Liver (tissue), 9 donors: Measurements from ENCODE around the gene CHRNB2. TPM values are rescaled to one million over a fixed set of nuclear protein-coding genes. Genes with fewer than 3 reads are reported as not detected.

Experiments used
- DNase-seq: peaks from one replicate; pipeline ENCODE4 v3.0.0-alpha.2; 2017; ENCODE audit warnings: low spot score
- H3K27ac ChIP-seq, 2 donors: one replicate each; pipeline ENCODE4 v1.7.0; 2013; ENCODE audit warnings: inconsistent platforms in 2 of 2, low read length in 2 of 2, control low read depth in 1 of 2, low read depth in 1 of 2, mild to moderate bottlenecking in 1 of 2
- H3K27me3 ChIP-seq, 4 donors: one replicate each; pipeline versions ENCODE4 v1.6.1 to v1.7.0; 2013; ENCODE audit warnings: low read length in 3 of 4, inconsistent platforms in 1 of 4, mild to moderate bottlenecking in 1 of 4, moderate library complexity in 1 of 4; ENCODE audit not compliant: control insufficient read depth in 4 of 4, insufficient read depth in 4 of 4
- H3K36me3 ChIP-seq, 4 donors: one replicate each; pipeline versions ENCODE4 v1.6.1 to v1.7.0; 2013; ENCODE audit warnings: low read length in 3 of 4, mild to moderate bottlenecking in 3 of 4, low read depth in 1 of 4, moderate library complexity in 1 of 4; ENCODE audit not compliant: control insufficient read depth in 4 of 4, insufficient read depth in 3 of 4
- H3K4me1 ChIP-seq, 4 donors: one replicate each; pipeline versions ENCODE4 v1.6.1 to v1.7.0; 2013; ENCODE audit warnings: low read length in 3 of 4, mild to moderate bottlenecking in 3 of 4, moderate library complexity in 1 of 4; ENCODE audit not compliant: control insufficient read depth in 4 of 4, insufficient read depth in 4 of 4
- H3K4me3 ChIP-seq, 3 donors: one replicate each; pipeline versions ENCODE4 v1.6.1 to v1.7.0; 2013; ENCODE audit warnings: low read length in 3 of 3, control low read depth in 1 of 3, low read depth in 1 of 3, mild to moderate bottlenecking in 1 of 3
- H3K9ac ChIP-seq, 2 donors: one replicate each; pipeline ENCODE4 v1.7.0; 2013; ENCODE audit warnings: low read length in 2 of 2, mild to moderate bottlenecking in 2 of 2, moderate library complexity in 2 of 2, control low read depth in 1 of 2, low read depth in 1 of 2
- H3K9me3 ChIP-seq, 4 donors: one replicate each; pipeline versions ENCODE4 v1.6.1 to v1.7.0; 2013; ENCODE audit warnings: low read length in 3 of 4; ENCODE audit not compliant: control insufficient read depth in 4 of 4
- EGR1 ChIP-seq, 2 donors: IDR thresholded peaks; 2 replicates each; pipeline ENCODE4 v1.6.1; 2016 to 2018; ENCODE audit warnings: antibody characterized with exemption in 2 of 2, low read depth in 2 of 2
- FOXA1 ChIP-seq: IDR thresholded peaks from 2 replicates; pipeline ENCODE4 v1.6.1; 2016; ENCODE audit warnings: antibody characterized with exemption
- FOXA2 ChIP-seq: IDR thresholded peaks from 2 replicates; pipeline ENCODE4 v1.6.1; 2016; ENCODE audit warnings: antibody characterized with exemption
- GABPA ChIP-seq, 2 donors: IDR thresholded peaks in 1 of 2; conservative IDR thresholded peaks in 1 of 2; 2 replicates each; pipeline ENCODE4 v1.6.1; 2016; ENCODE audit warnings: antibody characterized with exemption in 2 of 2, mild to moderate bottlenecking in 1 of 2, moderate library complexity in 1 of 2
- HNF4A ChIP-seq, 2 donors: conservative IDR thresholded peaks; 2 replicates each; pipeline ENCODE4 v1.6.1; 2016; ENCODE audit warnings: antibody characterized with exemption in 2 of 2, mild to moderate bottlenecking in 2 of 2
- HNF4G ChIP-seq: IDR thresholded peaks from 2 replicates; pipeline ENCODE4 v1.6.1; 2016; ENCODE audit warnings: antibody characterized with exemption
- JUND ChIP-seq, 2 donors: IDR thresholded peaks; 2 replicates each; pipeline ENCODE4 v1.6.1; 2016; ENCODE audit warnings: antibody characterized with exemption in 2 of 2
- NR2F2 ChIP-seq: IDR thresholded peaks from 2 replicates; pipeline ENCODE4 v1.6.1; 2016; ENCODE audit warnings: antibody characterized with exemption
- RAD21 ChIP-seq, 2 donors: IDR thresholded peaks; 2 replicates each; pipeline ENCODE4 v1.6.1; 2016; ENCODE audit warnings: antibody characterized with exemption in 2 of 2, mild to moderate bottlenecking in 2 of 2
- RXRA ChIP-seq, 2 donors: IDR thresholded peaks; 2 replicates each; pipeline ENCODE4 v1.6.1; 2017 to 2018; ENCODE audit warnings: antibody characterized with exemption in 2 of 2, mild to moderate bottlenecking in 1 of 2
- SP1 ChIP-seq: IDR thresholded peaks from 2 replicates; pipeline ENCODE4 v1.6.1; 2018; ENCODE audit warnings: antibody characterized with exemption, mild to moderate bottlenecking
- TAF1 ChIP-seq: conservative IDR thresholded peaks from 2 replicates; pipeline ENCODE4 v1.6.1; 2016; ENCODE audit warnings: antibody characterized with exemption, mild to moderate bottlenecking
- YY1 ChIP-seq: IDR thresholded peaks from 2 replicates; pipeline ENCODE4 v1.6.1; 2016; ENCODE audit warnings: antibody characterized with exemption, mild to moderate bottlenecking
- WGBS: extraction: QIAGEN DNeasy Blood & Tissue Kit; methylation state at CpG from one replicate; pipeline ENCODE4 v1.1.7; 2013; 5-methylcytosine and 5-hydroxymethylcytosine counted together
- polyA plus RNA-seq, 2 donors: library from polyadenylated mRNA; stranded (reverse) in 1 of 2; unstranded in 1 of 2; fragments of 200-250 nt in 1 of 2; fragments of >200 nt in 1 of 2; fragmentation: Nextera tagmentation in 1 of 2; extraction: Ambion mirVana in 1 of 2; gene quantifications; one replicate each; pipeline versions ENCODE4 v1.2.1 to v1.2.3, GENCODE V29; 2013 to 2015
- total RNA-seq, 2 donors: library from RNA; depleted of rRNA; stranded (reverse); fragments of >200 nt; gene quantifications; one replicate each; pipeline ENCODE4 v1.2.3, GENCODE V29; 2014
- TF ChIP-seq, protein P1 (sequence below): IDR thresholded peaks from 2 replicates; pipeline ENCODE4 v1.6.1; 2016; ENCODE audit warnings: antibody characterized with exemption, mild to moderate bottlenecking
- TF ChIP-seq, protein P2 (sequence below): fragments of 150-350 bp; IDR thresholded peaks from 2 replicates; pipeline ENCODE4 v1.5.1; 2017; ENCODE audit warnings: improper control_type of control experiment, low read depth, low read length; ENCODE audit not compliant: missing input control
- TF ChIP-seq, protein P3 (sequence below): IDR thresholded peaks from 2 replicates; pipeline ENCODE4 v1.6.1; 2016; ENCODE audit warnings: antibody characterized with exemption
- TF ChIP-seq, protein P4 (sequence below): IDR thresholded peaks from 2 replicates; pipeline ENCODE4 v1.6.1; 2016; ENCODE audit warnings: antibody characterized with exemption
- TF ChIP-seq, protein P5 (sequence below): IDR thresholded peaks from 2 replicates; pipeline ENCODE4 v1.6.1; 2016; ENCODE audit warnings: antibody characterized with exemption
- donor health status: healthy.
- donor health status: healthy.
- donor health status: healthy.
- donor health status: healthy.
- donor health status: healthy.

CHRNB2 gene
- total and polyA plus RNA-seq, 4 donors = under 0.01 to 0.06 (median 0.01) TPM; not detected in 1

DNA sequence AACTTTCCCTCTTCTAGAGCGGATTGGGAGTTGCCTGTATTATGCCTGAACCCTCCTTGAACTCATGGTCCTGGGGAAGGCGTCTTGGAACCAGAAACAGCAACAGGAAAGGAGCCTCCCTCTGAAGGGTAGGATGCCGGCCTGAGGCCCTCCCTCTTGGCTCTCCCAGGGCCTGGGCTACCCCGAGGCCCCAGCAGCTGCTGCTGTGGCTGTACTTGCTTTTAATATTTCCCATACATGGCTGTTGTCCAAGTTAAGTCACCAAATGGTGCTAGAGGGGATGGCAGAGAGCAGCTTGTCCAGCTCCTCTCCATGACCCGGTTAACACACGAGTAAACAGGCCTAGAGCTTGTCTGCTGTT lies 10.5 kb downstream of the CHRNB2 start:
- no peak overlapping the region for H3K9ac ChIP-seq
- no peak overlapping the region for H3K4me3 ChIP-seq
- no peak overlapping the region for H3K27ac ChIP-seq
- no peak for DNase-seq
- peaks cover 14 to 45% (median 38%) of the 10 kb centered on the region in 4 donors for H3K36me3 ChIP-seq
- TF ChIP-seq SP1 (peak; percentile 31), FOXA2 (no peak), YY1 (no peak), RAD21 (IDR thresholded peaks at IDR 0.05) (peak in 1 of 2 donors; percentile 4), EGR1 (IDR thresholded peaks at IDR 0.05; ENCODE audit: low read depth in 2 of 2) (no peak), GABPA (IDR thresholded peaks at IDR 0.05 in 1 of 2, conservative IDR thresholded peaks at IDR 0.05 in 1 of 2) (no peak), HNF4G (no peak), FOXA1 (no peak), TAF1 (no peak), NR2F2 (no peak), RXRA (IDR thresholded peaks at IDR 0.05) (peak; percentile 10 to 34), JUND (IDR thresholded peaks at IDR 0.05) (no peak), HNF4A (conservative IDR thresholded peaks at IDR 0.05) (no peak)
- TF ChIP-seq, protein P1, sequence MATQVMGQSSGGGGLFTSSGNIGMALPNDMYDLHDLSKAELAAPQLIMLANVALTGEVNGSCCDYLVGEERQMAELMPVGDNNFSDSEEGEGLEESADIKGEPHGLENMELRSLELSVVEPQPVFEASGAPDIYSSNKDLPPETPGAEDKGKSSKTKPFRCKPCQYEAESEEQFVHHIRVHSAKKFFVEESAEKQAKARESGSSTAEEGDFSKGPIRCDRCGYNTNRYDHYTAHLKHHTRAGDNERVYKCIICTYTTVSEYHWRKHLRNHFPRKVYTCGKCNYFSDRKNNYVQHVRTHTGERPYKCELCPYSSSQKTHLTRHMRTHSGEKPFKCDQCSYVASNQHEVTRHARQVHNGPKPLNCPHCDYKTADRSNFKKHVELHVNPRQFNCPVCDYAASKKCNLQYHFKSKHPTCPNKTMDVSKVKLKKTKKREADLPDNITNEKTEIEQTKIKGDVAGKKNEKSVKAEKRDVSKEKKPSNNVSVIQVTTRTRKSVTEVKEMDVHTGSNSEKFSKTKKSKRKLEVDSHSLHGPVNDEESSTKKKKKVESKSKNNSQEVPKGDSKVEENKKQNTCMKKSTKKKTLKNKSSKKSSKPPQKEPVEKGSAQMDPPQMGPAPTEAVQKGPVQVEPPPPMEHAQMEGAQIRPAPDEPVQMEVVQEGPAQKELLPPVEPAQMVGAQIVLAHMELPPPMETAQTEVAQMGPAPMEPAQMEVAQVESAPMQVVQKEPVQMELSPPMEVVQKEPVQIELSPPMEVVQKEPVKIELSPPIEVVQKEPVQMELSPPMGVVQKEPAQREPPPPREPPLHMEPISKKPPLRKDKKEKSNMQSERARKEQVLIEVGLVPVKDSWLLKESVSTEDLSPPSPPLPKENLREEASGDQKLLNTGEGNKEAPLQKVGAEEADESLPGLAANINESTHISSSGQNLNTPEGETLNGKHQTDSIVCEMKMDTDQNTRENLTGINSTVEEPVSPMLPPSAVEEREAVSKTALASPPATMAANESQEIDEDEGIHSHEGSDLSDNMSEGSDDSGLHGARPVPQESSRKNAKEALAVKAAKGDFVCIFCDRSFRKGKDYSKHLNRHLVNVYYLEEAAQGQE = no peak
- TF ChIP-seq, protein P2, sequence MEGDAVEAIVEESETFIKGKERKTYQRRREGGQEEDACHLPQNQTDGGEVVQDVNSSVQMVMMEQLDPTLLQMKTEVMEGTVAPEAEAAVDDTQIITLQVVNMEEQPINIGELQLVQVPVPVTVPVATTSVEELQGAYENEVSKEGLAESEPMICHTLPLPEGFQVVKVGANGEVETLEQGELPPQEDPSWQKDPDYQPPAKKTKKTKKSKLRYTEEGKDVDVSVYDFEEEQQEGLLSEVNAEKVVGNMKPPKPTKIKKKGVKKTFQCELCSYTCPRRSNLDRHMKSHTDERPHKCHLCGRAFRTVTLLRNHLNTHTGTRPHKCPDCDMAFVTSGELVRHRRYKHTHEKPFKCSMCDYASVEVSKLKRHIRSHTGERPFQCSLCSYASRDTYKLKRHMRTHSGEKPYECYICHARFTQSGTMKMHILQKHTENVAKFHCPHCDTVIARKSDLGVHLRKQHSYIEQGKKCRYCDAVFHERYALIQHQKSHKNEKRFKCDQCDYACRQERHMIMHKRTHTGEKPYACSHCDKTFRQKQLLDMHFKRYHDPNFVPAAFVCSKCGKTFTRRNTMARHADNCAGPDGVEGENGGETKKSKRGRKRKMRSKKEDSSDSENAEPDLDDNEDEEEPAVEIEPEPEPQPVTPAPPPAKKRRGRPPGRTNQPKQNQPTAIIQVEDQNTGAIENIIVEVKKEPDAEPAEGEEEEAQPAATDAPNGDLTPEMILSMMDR = no peak
- TF ChIP-seq, protein P3, sequence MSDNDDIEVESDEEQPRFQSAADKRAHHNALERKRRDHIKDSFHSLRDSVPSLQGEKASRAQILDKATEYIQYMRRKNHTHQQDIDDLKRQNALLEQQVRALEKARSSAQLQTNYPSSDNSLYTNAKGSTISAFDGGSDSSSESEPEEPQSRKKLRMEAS = no peak
- WGBS = 69% methylated on average over 6 of the region's 6 CpGs
- no peaks in the 10 kb centered on the region for H3K27me3 ChIP-seq
- H3K9me3 ChIP-seq = no peaks in the 10 kb centered on the region
- H3K4me1 ChIP-seq = no peaks in the 10 kb centered on the region

DNA sequence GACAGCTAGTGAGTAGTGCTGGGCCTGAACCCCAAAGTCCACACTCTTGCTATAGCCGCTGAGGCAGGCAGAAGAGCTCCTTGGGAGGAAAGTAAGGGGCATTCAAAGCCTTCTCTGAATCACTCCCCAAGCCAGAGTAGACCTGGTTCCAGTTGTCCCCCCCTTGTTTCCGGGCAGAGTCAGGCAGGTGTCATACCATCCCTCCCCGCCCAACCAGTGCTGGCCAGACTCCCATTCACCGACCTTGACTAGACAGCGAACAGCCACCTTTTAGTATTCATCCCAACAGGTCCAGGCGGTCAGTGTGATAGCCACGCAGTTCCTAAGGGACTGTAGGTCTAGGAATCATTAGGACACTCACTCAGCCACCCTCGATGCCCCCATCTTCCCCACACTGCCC lies 11.8 kb downstream of the CHRNB2 start:
- Histone ChIP-seq H3K9me3 (no peaks in the 10 kb centered on the region), H3K9ac (no peak overlapping the region), H3K4me3 (no peak overlapping the region), H3K4me1 (no peaks in the 10 kb centered on the region), H3K27me3 (no peaks in the 10 kb centered on the region), H3K36me3 (peaks cover 15 to 59% (median 51%) of the 10 kb centered on the region in 4 donors), H3K27ac (no peak overlapping the region)
- TF ChIP-seq GABPA (IDR thresholded peaks at IDR 0.05 in 1 of 2, conservative IDR thresholded peaks at IDR 0.05 in 1 of 2) = no peak
- TF ChIP-seq RAD21 (IDR thresholded peaks at IDR 0.05) = no peak
- TF ChIP-seq, protein P2 = no peak
- TF ChIP-seq YY1 = no peak
- TF ChIP-seq, protein P4, sequence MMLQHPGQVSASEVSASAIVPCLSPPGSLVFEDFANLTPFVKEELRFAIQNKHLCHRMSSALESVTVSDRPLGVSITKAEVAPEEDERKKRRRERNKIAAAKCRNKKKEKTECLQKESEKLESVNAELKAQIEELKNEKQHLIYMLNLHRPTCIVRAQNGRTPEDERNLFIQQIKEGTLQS = no peak
- no peak for TF ChIP-seq EGR1 (IDR thresholded peaks at IDR 0.05; ENCODE audit: low read depth in 2 of 2)
- TF ChIP-seq, protein P5, sequence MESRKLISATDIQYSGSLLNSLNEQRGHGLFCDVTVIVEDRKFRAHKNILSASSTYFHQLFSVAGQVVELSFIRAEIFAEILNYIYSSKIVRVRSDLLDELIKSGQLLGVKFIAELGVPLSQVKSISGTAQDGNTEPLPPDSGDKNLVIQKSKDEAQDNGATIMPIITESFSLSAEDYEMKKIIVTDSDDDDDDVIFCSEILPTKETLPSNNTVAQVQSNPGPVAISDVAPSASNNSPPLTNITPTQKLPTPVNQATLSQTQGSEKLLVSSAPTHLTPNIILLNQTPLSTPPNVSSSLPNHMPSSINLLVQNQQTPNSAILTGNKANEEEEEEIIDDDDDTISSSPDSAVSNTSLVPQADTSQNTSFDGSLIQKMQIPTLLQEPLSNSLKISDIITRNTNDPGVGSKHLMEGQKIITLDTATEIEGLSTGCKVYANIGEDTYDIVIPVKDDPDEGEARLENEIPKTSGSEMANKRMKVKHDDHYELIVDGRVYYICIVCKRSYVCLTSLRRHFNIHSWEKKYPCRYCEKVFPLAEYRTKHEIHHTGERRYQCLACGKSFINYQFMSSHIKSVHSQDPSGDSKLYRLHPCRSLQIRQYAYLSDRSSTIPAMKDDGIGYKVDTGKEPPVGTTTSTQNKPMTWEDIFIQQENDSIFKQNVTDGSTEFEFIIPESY = no peak
- no peak for TF ChIP-seq RXRA (IDR thresholded peaks at IDR 0.05)
- no peak for TF ChIP-seq TAF1
- no peak for TF ChIP-seq HNF4A (conservative IDR thresholded peaks at IDR 0.05)
- no peak for TF ChIP-seq FOXA2
- TF ChIP-seq, protein P3 = no peak
- no peak for TF ChIP-seq JUND (IDR thresholded peaks at IDR 0.05)
- 89% methylated on average over 8 of the region's 8 CpGs for WGBS
- DNase-seq = no peak
